ENCODE results near the gene AMBRA1.
"Not testable (repeated sequence)": the region's sequence is repeated elsewhere in the genome, so short reads cannot be mapped to it uniquely, and the experiment has no call there.

The AMBRA1 gene

GRCh38 chr11:46380340-46381047, 213.3 kb downstream of the AMBRA1 start:
- DNase-seq: peak; percentile 88

- peak; percentile 84 for DNase-seq
These were observed 214.1 kb downstream of the AMBRA1 start for GRCh38 chr11:46379482-46380293.

GRCh38 chr11:46378811-46379481, 214.9 kb downstream of the AMBRA1 start:
- peak; percentile 46 for DNase-seq

GRCh38 chr11:46378296-46378695, 215.5 kb downstream of the AMBRA1 start:
- no peak for DNase-seq

- no peak for DNase-seq
These were observed 216.0 kb downstream of the AMBRA1 start for GRCh38 chr11:46377831-46378230.

GRCh38 chr11:46377290-46377689, 216.5 kb downstream of the AMBRA1 start:
- no peak for DNase-seq

GRCh38 chr11:46376258-46377050, 217.4 kb downstream of the AMBRA1 start:
- DNase-seq: no peak

- DNase-seq: no peak
These were observed 218.3 kb downstream of the AMBRA1 start for GRCh38 chr11:46375392-46376101.

- DNase-seq: no peak
These were observed 219.0 kb downstream of the AMBRA1 start for GRCh38 chr11:46374815-46375214.

GRCh38 chr11:46373787-46374740, 219.8 kb downstream of the AMBRA1 start:
- DNase-seq: no peak

- DNase-seq: not testable (repeated sequence)
These were observed 221.3 kb downstream of the AMBRA1 start for GRCh38 chr11:46372501-46372900.

GRCh38 chr11:46372086-46372485, 221.7 kb downstream of the AMBRA1 start:
- no peak for DNase-seq

GRCh38 chr11:46371262-46371661, 222.6 kb downstream of the AMBRA1 start:
- DNase-seq: not testable (repeated sequence)

GRCh38 chr11:46370253-46370652, 223.6 kb downstream of the AMBRA1 start:
- DNase-seq: peak; percentile 14

GRCh38 chr11:46369458-46370152, 224.2 kb downstream of the AMBRA1 start:
- peak; percentile 78 for DNase-seq

- no peak for DNase-seq
These were observed 225.9 kb downstream of the AMBRA1 start for GRCh38 chr11:46367916-46368267.

GRCh38 chr11:46367244-46367915, 226.4 kb downstream of the AMBRA1 start:
- DNase-seq: peak; percentile 80

GRCh38 chr11:46366661-46367161, 227.1 kb downstream of the AMBRA1 start:
- no peak for DNase-seq

GRCh38 chr11:46366260-46366659, 227.6 kb downstream of the AMBRA1 start:
- DNase-seq: no peak

GRCh38 chr11:46364791-46365190, 229.0 kb downstream of the AMBRA1 start:
- no peak for DNase-seq
